Neural crest cell (in vitro differentiated cells): ENCODE results near the gene MACROH2A2. TPM values are rescaled to one million over a fixed set of nuclear protein-coding genes. Genes with fewer than 3 reads are reported as not detected.

Experiments
- DNase-seq: peaks from one replicate; pipeline ENCODE4 v3.0.0; 2021; ENCODE audit warnings: low read depth, mixed read lengths, low spot score
- H3K27ac Mint-ChIP-seq: one replicate; pipeline ENCODE4 v1.8.0; 2021; ENCODE audit warnings: mild to moderate bottlenecking, mixed read lengths; ENCODE audit not compliant: unreplicated experiment
- H3K27me3 Mint-ChIP-seq: 2 replicates; pipeline ENCODE4 v1.8.0; 2021; ENCODE audit warnings: low read depth, mild to moderate bottlenecking, mixed read lengths
- H3K36me3 Mint-ChIP-seq: 2 replicates; pipeline ENCODE4 v1.8.0; 2021; ENCODE audit warnings: low read depth, mild to moderate bottlenecking, mixed read lengths
- H3K4me1 Mint-ChIP-seq: 2 replicates; pipeline ENCODE4 v1.8.0; 2021; ENCODE audit warnings: mixed read lengths
- H3K4me3 Mint-ChIP-seq: one replicate; pipeline ENCODE4 v1.8.0; 2021; ENCODE audit warnings: mild to moderate bottlenecking, mixed read lengths
- H3K9me3 Mint-ChIP-seq: 2 replicates; pipeline ENCODE4 v1.8.0; 2021; ENCODE audit warnings: mixed read lengths
- total RNA-seq: library from RNA; stranded (reverse); gene quantifications from 2 replicates; pipeline ENCODE4 v1.2.1, GENCODE V29; 2021
- TF ChIP-seq, protein P1 (sequence below): fragments of 200-600 bp; sonication (generic); conservative IDR thresholded peaks from 2 replicates; pipeline ENCODE4 v1.5.0; 2021; ENCODE audit warnings: antibody characterized with exemption, mild to moderate bottlenecking

Gene MACROH2A2
- total RNA-seq, 1 donor from 2014 or later: 149 TPM

DNA sequence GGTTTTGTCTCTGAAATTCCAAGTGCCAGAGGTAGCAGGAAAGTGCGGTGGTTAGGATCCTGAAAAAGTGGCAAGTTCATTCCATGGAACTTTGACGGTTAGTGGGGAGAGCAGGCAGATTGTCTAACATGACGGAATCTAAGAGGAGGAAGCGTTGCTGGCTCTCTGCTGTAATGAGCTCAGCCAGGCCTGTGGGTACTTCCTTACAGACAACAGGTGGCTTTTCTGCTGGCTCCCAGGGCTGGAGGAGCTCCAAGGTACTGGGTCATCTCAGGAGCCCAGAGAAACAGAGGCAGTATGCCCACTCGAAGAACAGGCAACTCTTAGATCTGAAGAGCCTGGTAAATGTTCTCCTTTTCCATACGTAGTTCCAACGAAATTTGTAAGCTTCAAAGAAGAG is 83.0 kb downstream of the MACROH2A2 start:
- no peak for DNase-seq
- Mint-ChIP-seq H3K9me3 (no peaks in the 10 kb centered on the region), H3K27me3 (peaks cover 42% of the 10 kb centered on the region), H3K4me1 (peaks cover 11% of the 10 kb centered on the region), H3K36me3 (peaks cover 3% of the 10 kb centered on the region), H3K4me3 (no peak overlapping the region), H3K27ac (no peak overlapping the region)
- TF ChIP-seq, protein P1, sequence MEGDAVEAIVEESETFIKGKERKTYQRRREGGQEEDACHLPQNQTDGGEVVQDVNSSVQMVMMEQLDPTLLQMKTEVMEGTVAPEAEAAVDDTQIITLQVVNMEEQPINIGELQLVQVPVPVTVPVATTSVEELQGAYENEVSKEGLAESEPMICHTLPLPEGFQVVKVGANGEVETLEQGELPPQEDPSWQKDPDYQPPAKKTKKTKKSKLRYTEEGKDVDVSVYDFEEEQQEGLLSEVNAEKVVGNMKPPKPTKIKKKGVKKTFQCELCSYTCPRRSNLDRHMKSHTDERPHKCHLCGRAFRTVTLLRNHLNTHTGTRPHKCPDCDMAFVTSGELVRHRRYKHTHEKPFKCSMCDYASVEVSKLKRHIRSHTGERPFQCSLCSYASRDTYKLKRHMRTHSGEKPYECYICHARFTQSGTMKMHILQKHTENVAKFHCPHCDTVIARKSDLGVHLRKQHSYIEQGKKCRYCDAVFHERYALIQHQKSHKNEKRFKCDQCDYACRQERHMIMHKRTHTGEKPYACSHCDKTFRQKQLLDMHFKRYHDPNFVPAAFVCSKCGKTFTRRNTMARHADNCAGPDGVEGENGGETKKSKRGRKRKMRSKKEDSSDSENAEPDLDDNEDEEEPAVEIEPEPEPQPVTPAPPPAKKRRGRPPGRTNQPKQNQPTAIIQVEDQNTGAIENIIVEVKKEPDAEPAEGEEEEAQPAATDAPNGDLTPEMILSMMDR: no peak

DNA sequence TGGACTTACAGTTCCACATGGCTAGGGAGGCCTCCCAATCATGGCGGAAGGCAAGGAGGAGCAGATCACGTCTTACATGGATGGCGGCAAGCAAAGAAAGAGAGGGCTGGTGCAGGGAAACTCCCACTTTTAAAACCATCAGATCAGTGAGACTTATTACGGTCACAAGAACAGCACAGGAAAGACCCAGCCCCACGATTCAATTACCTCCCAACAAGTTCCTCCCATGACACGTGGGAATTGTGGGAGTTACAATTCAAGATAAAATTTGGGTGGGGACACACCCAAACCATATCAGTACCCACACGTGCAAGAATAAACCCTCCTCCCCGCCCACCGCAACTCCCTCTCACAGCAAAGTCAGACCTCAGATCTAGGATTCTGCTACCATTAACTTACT is 84.5 kb downstream of the MACROH2A2 start:
- H3K27ac Mint-ChIP-seq: no peak overlapping the region
- no peak for DNase-seq
- peaks cover 3% of the 10 kb centered on the region for H3K36me3 Mint-ChIP-seq
- H3K27me3 Mint-ChIP-seq: peaks cover 28% of the 10 kb centered on the region
- H3K4me3 Mint-ChIP-seq: no peak overlapping the region
- TF ChIP-seq, protein P1: no peak
- peaks cover 9% of the 10 kb centered on the region for H3K4me1 Mint-ChIP-seq
- H3K9me3 Mint-ChIP-seq: no peaks in the 10 kb centered on the region

DNA sequence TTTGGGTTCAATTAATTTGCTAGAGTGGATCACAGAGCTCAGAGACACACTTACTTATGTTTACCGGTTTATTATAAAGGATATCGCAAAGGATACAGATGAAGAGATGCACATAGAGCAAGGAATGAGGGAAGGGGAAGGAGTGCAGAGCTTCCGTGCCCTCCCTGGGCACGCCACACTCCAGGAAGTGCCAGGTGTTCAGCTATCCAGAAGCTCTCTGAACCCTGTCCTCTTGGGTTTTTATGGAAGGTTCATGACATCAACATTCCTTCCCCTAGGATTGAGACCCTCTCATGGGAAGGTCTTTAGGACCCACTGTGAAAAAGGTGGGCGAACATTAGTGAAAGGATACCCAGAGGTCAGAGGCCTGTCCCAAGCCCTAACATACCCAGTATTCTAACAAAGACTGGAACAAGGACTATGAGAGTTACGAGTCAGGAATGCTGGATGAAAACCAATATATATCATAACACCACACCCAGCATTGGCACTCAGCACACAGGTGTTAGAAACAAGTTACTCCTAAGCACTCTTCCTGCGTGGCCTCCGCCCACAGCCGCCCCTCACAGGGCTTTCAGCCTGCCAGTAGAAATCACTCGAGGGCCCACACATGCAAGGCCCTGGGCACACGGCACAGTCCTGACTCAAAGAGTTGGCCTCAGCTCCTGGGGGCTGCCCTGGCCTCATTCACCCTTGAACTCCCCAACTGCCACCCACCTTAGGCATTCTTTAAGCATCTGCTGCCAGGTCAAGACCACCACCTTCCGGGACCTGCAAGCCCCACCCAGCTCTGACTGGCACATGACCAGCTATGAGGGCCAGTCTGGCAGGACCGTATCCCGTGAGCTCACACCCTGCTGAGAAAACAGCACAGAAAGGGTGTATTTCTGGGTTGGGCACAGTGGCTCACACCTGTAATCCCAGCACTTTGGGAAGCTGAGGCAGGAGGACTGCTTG is 85.6 kb downstream of the MACROH2A2 start:
- H3K9me3 Mint-ChIP-seq: no peaks in the 10 kb centered on the region
- H3K4me1 Mint-ChIP-seq: peaks cover 1% of the 10 kb centered on the region
- no peak overlapping the region for H3K4me3 Mint-ChIP-seq
- peak overlapping the region; percentile 19 for H3K27ac Mint-ChIP-seq
- TF ChIP-seq, protein P1: no peak
- H3K36me3 Mint-ChIP-seq: peaks cover 3% of the 10 kb centered on the region
- H3K27me3 Mint-ChIP-seq: peaks cover 18% of the 10 kb centered on the region
- DNase-seq: no peak

DNA sequence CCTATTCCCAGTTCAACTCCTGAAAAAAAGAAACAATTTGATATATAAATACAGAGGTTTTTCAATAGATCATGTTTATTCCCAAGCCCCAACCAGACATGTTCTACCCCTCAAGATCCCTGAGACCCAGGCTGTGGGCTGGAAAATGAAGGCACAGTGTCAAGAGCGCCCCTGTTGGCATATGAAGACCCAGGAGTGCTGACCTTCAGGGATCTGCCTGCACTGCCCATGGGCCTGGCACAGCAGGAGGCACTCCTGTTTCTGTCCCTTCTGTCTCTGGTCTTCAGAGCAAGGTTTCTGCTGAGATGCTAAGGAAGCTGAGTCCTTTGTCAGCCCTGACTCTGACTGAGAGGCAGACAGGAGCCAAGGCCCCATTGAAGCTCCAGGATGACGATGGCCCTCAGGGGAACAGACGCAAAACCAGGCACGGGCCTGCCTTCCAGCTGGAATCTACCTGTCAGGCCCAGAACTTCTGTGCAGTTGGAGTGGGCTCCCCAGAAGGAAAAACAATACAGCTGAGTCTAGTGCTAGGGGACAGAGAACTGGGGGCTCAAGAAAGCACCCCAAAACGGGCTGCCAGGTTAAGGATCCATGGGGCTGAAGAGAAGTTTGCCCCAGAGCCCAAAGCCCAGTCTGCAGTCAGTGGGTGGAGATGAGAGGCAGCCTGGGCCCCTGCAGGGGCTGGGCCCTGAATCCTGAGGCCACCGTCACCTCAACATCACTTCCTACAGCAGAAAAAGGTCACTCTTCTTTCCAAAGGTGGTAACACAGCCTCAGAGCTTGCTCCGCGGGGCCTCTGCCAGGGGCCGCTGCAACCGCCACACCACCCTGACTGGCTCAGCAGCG is 86.7 kb downstream of the MACROH2A2 start:
- Mint-ChIP-seq H3K9me3 (no peaks in the 10 kb centered on the region), H3K4me3 (no peak overlapping the region), H3K36me3 (peaks cover 3% of the 10 kb centered on the region), H3K4me1 (peaks cover 2% of the 10 kb centered on the region), H3K27ac (no peak overlapping the region), H3K27me3 (peaks cover 9% of the 10 kb centered on the region)
- no peak for DNase-seq
- TF ChIP-seq, protein P1: no peak

DNA sequence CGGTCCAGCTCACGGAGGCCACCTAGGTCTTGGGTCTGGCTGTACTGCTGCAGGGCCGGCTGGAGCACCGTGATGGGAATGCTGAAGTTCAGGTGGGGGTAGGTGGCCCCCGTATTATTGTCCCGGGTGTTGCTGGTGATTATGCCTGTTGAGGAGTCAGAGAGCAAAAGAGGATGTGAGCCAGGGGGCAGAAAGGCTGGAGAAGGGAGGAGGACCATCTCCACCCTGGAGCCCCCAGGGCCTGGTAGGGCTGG is 87.3 kb downstream of the MACROH2A2 start:
- no peak overlapping the region for H3K27ac Mint-ChIP-seq
- peaks cover 4% of the 10 kb centered on the region for H3K4me1 Mint-ChIP-seq
- peaks cover 9% of the 10 kb centered on the region for H3K27me3 Mint-ChIP-seq
- TF ChIP-seq, protein P1: no peak
- no peak for DNase-seq
- peaks cover 3% of the 10 kb centered on the region for H3K36me3 Mint-ChIP-seq
- H3K4me3 Mint-ChIP-seq: no peak overlapping the region
- no peaks in the 10 kb centered on the region for H3K9me3 Mint-ChIP-seq
